Measurements from ENCODE around the gene ARID1B. TPM values are rescaled to one million over a fixed set of nuclear protein-coding genes. Genes with fewer than 3 reads are reported as not detected.

ARID1B gene
- total RNA-seq, 1 experiment from 2014 or later: 42.8 TPM

DNA sequence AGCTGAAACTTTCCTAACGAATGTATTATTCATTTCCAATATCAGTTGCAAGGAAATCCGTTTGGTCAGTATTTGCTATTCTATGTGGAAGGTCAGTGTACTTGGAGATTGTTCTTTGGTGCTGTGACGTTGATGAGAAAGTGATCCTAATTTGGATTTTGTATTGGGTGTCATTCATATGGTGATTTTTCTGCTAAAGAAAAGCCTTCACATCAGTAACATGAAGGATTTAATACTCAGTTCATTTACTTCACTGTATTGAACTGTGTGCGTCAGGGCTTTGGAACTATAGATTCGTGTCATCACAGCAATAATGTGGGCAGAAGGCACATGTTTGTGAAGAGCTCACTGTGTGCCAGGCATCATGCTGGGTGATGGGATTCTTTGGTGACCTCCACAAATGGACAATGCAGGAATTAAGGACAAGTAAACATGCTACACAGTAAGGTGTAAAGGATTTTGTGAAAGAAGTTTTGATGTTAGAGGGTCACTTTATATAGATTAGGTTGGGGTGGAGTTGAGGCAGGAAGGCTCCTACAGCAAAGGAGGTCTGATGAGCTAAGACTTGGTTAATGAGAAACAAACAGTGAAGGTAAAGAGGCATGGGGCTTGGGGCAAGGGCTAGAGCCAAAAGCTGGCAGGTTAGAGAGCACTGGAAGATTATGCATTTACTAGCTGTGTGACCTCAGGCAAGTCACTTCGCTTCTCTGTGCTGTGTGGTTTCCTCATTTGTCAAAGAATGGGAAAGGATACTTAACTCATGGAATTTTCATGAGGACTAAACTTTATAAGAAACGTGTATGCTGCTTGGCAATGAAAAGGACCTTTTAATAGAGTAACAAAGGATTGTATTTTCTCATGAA lies 12.1 kb downstream of the ARID1B start:
- peaks cover 41% of the 10 kb centered on the region for H4K20me1 ChIP-seq (ENCODE audit: insufficient read depth)
- BruUV-seq (replicated peaks): no TSS peak
- TF ChIP-seq EZH2 (IDR thresholded peaks at IDR 0.05; ENCODE audit: low read depth): no peak
- TF ChIP-seq, protein P1, sequence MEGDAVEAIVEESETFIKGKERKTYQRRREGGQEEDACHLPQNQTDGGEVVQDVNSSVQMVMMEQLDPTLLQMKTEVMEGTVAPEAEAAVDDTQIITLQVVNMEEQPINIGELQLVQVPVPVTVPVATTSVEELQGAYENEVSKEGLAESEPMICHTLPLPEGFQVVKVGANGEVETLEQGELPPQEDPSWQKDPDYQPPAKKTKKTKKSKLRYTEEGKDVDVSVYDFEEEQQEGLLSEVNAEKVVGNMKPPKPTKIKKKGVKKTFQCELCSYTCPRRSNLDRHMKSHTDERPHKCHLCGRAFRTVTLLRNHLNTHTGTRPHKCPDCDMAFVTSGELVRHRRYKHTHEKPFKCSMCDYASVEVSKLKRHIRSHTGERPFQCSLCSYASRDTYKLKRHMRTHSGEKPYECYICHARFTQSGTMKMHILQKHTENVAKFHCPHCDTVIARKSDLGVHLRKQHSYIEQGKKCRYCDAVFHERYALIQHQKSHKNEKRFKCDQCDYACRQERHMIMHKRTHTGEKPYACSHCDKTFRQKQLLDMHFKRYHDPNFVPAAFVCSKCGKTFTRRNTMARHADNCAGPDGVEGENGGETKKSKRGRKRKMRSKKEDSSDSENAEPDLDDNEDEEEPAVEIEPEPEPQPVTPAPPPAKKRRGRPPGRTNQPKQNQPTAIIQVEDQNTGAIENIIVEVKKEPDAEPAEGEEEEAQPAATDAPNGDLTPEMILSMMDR (conservative IDR thresholded peaks at IDR 0.05): no peak
- H2AFZ ChIP-seq: no peak overlapping the region
- H3K27ac ChIP-seq: no peak overlapping the region
- H3K79me2 ChIP-seq (ENCODE audit: low read depth): peaks cover 99% of the 10 kb centered on the region
- H3K9me3 ChIP-seq (ENCODE audit: insufficient read depth, low read depth): no peaks in the 10 kb centered on the region
- no peaks in the 10 kb centered on the region for H3K36me3 ChIP-seq (ENCODE audit: low read depth)
- ChIA-PET POLR2A (ENCODE audit: unreplicated experiment) (no interaction called here), CTCF (no interaction called here)
- no peak overlapping the region for H3K4me2 ChIP-seq
- H3K27me3 ChIP-seq (ENCODE audit: insufficient read depth, low read depth): no peaks in the 10 kb centered on the region
- no peak overlapping the region for H3K4me3 ChIP-seq
- intact Hi-C loops (cut with micrococcal nuclease; ENCODE audit: unreplicated experiment): loop anchor here (10.0 kb wide), 1 partner anchor 485 kb away; no protein-coding TSS in a partner anchor
- H3F3A ChIP-seq (ENCODE audit: insufficient read depth, low read depth): no peaks in the 10 kb centered on the region
- DNase-seq: no peak
- H3K9me2 ChIP-seq (ENCODE audit: insufficient read depth): no peaks in the 10 kb centered on the region
- no peaks in the 10 kb centered on the region for H3K4me1 ChIP-seq (replicated peaks; ENCODE audit: insufficient read depth)

DNA sequence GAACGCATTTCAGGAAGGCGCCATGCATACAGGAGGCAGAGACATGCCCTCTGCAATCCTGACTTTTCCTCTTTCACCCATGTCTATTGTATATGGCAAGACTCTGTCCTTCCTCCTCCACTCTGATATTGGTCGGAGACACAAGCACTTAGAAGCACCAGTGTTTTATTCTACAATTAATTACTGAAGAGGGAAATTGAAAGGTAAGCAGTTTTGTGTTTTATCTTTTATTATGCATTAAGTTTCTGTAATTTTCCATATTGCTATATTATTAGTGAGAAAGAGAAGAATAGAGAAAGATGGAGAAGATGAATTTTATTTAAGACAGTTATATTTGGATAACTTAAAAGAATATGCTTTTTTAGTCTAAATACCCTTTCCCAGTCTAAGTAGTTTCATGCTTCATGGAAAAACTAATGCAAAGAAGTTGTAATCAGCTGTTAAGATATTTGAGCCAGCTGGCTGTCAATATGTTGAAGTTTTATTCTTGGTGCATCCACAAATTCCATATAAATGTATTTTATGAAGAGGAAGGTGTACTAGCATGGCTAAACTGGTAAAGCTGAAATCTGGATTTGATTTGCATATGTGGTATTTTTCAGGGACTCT lies 13.6 kb downstream of the ARID1B start:
- H2AFZ ChIP-seq: no peak overlapping the region
- no peaks in the 10 kb centered on the region for H3K27me3 ChIP-seq (ENCODE audit: insufficient read depth, low read depth)
- no peak for TF ChIP-seq EZH2 (IDR thresholded peaks at IDR 0.05; ENCODE audit: low read depth)
- TF ChIP-seq, protein P1 (conservative IDR thresholded peaks at IDR 0.05): no peak
- peaks cover 33% of the 10 kb centered on the region for H4K20me1 ChIP-seq (ENCODE audit: insufficient read depth)
- intact Hi-C loops (cut with micrococcal nuclease; ENCODE audit: unreplicated experiment): no loop called here
- DNase-seq: no peak
- H3F3A ChIP-seq (ENCODE audit: insufficient read depth, low read depth): no peaks in the 10 kb centered on the region
- H3K4me2 ChIP-seq: no peak overlapping the region
- no TSS peak for BruUV-seq (replicated peaks)
- no peaks in the 10 kb centered on the region for H3K36me3 ChIP-seq (ENCODE audit: low read depth)
- no peaks in the 10 kb centered on the region for H3K9me3 ChIP-seq (ENCODE audit: insufficient read depth, low read depth)
- H3K4me1 ChIP-seq (replicated peaks; ENCODE audit: insufficient read depth): 0 out of 2 replicates have a peak, but pooled peaks cover 3% of the 10 kb centered on the region
- no peak overlapping the region for H3K4me3 ChIP-seq
- no peak overlapping the region for H3K27ac ChIP-seq
- H3K9me2 ChIP-seq (ENCODE audit: insufficient read depth): no peaks in the 10 kb centered on the region
- H3K79me2 ChIP-seq (ENCODE audit: low read depth): peaks cover 99% of the 10 kb centered on the region
- ChIA-PET POLR2A (ENCODE audit: unreplicated experiment) (no interaction called here), CTCF (no interaction called here)

DNA sequence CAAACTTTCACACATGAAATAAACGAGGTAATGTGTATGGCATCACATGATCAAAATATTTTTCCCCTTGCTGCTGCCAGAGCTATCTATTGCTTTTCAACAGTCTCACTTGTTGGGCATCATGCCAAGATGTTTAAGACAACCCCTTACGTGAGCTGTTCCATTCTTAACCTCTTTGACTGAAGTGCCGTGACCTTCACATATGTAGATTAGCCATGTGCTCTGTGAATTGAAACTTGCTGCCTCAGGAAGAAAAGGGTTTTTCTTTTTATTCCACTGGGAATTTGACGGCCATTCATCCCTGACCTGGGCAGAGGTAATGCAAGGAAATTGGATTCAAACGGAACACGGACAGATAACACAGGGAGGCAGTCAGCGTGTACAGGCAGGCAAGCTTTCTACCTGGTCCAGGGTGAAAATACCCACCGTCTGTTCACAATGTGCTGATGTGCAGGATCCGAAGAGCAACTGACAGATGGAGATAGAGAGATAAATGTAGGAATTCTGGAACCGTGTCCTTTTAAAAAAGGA lies 14.2 kb downstream of the ARID1B start:
- DNase-seq: no peak
- Histone ChIP-seq H3K9me2 (ENCODE audit: insufficient read depth) (no peaks in the 10 kb centered on the region), H3K4me2 (no peak overlapping the region), H3F3A (ENCODE audit: insufficient read depth, low read depth) (no peaks in the 10 kb centered on the region), H3K36me3 (ENCODE audit: low read depth) (no peaks in the 10 kb centered on the region), H4K20me1 (ENCODE audit: insufficient read depth) (peaks cover 34% of the 10 kb centered on the region), H2AFZ (no peak overlapping the region), H3K27me3 (ENCODE audit: insufficient read depth, low read depth) (no peaks in the 10 kb centered on the region), H3K4me1 (replicated peaks; ENCODE audit: insufficient read depth) (0 out of 2 replicates have a peak, but pooled peaks cover 5% of the 10 kb centered on the region), H3K79me2 (ENCODE audit: low read depth) (peaks cover 98% of the 10 kb centered on the region), H3K27ac (no peak overlapping the region), H3K4me3 (no peak overlapping the region), H3K9me3 (ENCODE audit: insufficient read depth, low read depth) (no peaks in the 10 kb centered on the region)
- BruUV-seq (replicated peaks): no TSS peak
- no peak for TF ChIP-seq EZH2 (IDR thresholded peaks at IDR 0.05; ENCODE audit: low read depth)
- TF ChIP-seq, protein P1 (conservative IDR thresholded peaks at IDR 0.05): no peak
- CTCF ChIA-PET: no interaction called here
- POLR2A ChIA-PET (ENCODE audit: unreplicated experiment): no interaction called here
- intact Hi-C loops (cut with micrococcal nuclease; ENCODE audit: unreplicated experiment): no loop called here

All from PC-9 (cell line).